A549 (cell line): Measurements from ENCODE around the gene ANO2. TPM values are rescaled to one million over a fixed set of nuclear protein-coding genes. Genes with fewer than 3 reads are reported as not detected.

Source experiments
- ATAC-seq, 2 experiments: fragments of 200-7000 bp in 1 of 2; fragments of >200 bp in 1 of 2; cut with Nextera tagmentation in 1 of 2; cut with Tn5 transposase in 1 of 2; 3 replicates each; pipeline versions ENCODE4 v1.8.0 to v1.9.1; 2018 to 2020; ENCODE audit warnings: mild to moderate bottlenecking in 1 of 2, moderate library complexity in 1 of 2
- CTCF ChIA-PET: fragments of 300-600 bp; sonication (Branson Sonifier 250); formaldehyde crosslinking; extraction: SDS; loops from one replicate; lab custom pipeline; 2021; ENCODE audit warnings: antibody characterized with exemption, inconsistent platforms; lab: Yijun Ruan, JAX
- POLR2A ChIA-PET: fragments of 350-600 bp; formaldehyde crosslinking; extraction: SDS; loops from one replicate; lab custom pipeline; 2021; ENCODE audit warnings: antibody characterized with exemption, inconsistent platforms; lab: Yijun Ruan, JAX
- DNase-seq, 2 experiments: peaks; one replicate each; pipeline versions ENCODE4 v3.0.0 to v3.0.0-alpha.2; 2011 to 2016; ENCODE audit warnings: low read depth in 1 of 2, low spot score in 1 of 2
- FAIRE-seq: peaks from 2 replicates; lab custom pipeline; 2011; peaks lifted over from hg19 to GRCh38; lab: Jason Lieb, UNC
- H3K27ac ChIP-seq, 2 experiments: fragments of >200 bp; sonication (Bioruptor Twin); formaldehyde crosslinking; 3 replicates each; pipeline ENCODE4 v1.5.1; 2016 to 2017
- H3K4me1 ChIP-seq: fragments of >200 bp; sonication (Bioruptor Twin); formaldehyde crosslinking; 3 replicates; pipeline ENCODE4 v1.6.1; 2016
- H3K4me2 ChIP-seq: fragments of >200 bp; sonication (Bioruptor Twin); formaldehyde crosslinking; 3 replicates; pipeline ENCODE4 v1.6.1; 2016
- H3K4me3 ChIP-seq: fragments of >200 bp; sonication (Bioruptor Twin); formaldehyde crosslinking; 3 replicates; pipeline ENCODE4 v1.5.1; 2016
- H3K9me3 ChIP-seq: fragments of >200 bp; sonication (Bioruptor Twin); formaldehyde crosslinking; 3 replicates; pipeline ENCODE4 v1.6.1; 2016
- BHLHE40 ChIP-seq: IDR thresholded peaks from 2 replicates; pipeline ENCODE4 v1.6.1; 2012; ENCODE audit warnings: low read depth, low read length, inconsistent platforms
- CBX8 ChIP-seq: fragments of 200-600 bp; sonication (generic); IDR thresholded peaks from 2 replicates; pipeline ENCODE4 v1.6.1; 2016
- EHMT2 ChIP-seq: fragments of 200-600 bp; sonication (generic); IDR thresholded peaks from 2 replicates; pipeline ENCODE4 v1.6.1; 2016; ENCODE audit warnings: antibody characterized with exemption, low read depth, mild to moderate bottlenecking, moderate library complexity
- ESRRA ChIP-seq: fragments of 150-350 bp; IDR thresholded peaks from 2 replicates; pipeline ENCODE4 v1.6.1; 2014; ENCODE audit warnings: mild to moderate bottlenecking, low read length, borderline replicate concordance
- FOXS1 ChIP-seq: fragments of 250-450 bp; sonication (Bioruptor Pico); IDR thresholded peaks from 2 replicates; pipeline ENCODE4 v1.5.0; 2020; ENCODE audit warnings: mild to moderate bottlenecking, moderate library complexity
- GATA3 ChIP-seq: IDR thresholded peaks from 2 replicates; pipeline ENCODE4 v1.6.1; 2012; ENCODE audit warnings: borderline replicate concordance
- HEYL ChIP-seq: fragments of 250-450 bp; sonication (Bioruptor Pico); IDR thresholded peaks from 2 replicates; pipeline ENCODE4 v1.8.0; 2021; ENCODE audit warnings: mild to moderate bottlenecking, moderate library complexity
- HOXB13 ChIP-seq: fragments of 250-450 bp; sonication (Bioruptor Pico); IDR thresholded peaks from 2 replicates; pipeline ENCODE4 v1.5.0; 2020; ENCODE audit warnings: low read depth, mild to moderate bottlenecking, moderate library complexity
- JUNB ChIP-seq: fragments of >200 bp; sonication (Bioruptor Twin); formaldehyde crosslinking; IDR thresholded peaks from 2 replicates; pipeline ENCODE4 v1.6.1; 2016
- KDM1A ChIP-seq: fragments of 200-600 bp; sonication (generic); IDR thresholded peaks from 2 replicates; pipeline ENCODE4 v1.6.1; 2016; ENCODE audit warnings: low read depth, mild to moderate bottlenecking
- MAZ ChIP-seq: fragments of 150-350 bp; IDR thresholded peaks from 2 replicates; pipeline ENCODE4 v1.6.1; 2014; ENCODE audit warnings: antibody characterized with exemption, low read depth, low read length, borderline replicate concordance
- MYC ChIP-seq: IDR thresholded peaks from 2 replicates; pipeline ENCODE4 v1.6.1; 2012; ENCODE audit warnings: mild to moderate bottlenecking, inconsistent platforms, low read length, improper control_type of control experiment, borderline replicate concordance
- POLR2A ChIP-seq: IDR thresholded peaks from 2 replicates; pipeline ENCODE4 v1.6.1; 2012; ENCODE audit warnings: mild to moderate bottlenecking, low read length
- POLR2AphosphoS2 ChIP-seq: conservative IDR thresholded peaks from 2 replicates; pipeline ENCODE4 v1.6.1; 2012; ENCODE audit warnings: low read length, improper control_type of control experiment, inconsistent platforms
- RAD21 ChIP-seq, 2 experiments: fragments of >200 bp in 1 of 2; sonication (Bioruptor Twin) in 1 of 2; formaldehyde crosslinking in 1 of 2; IDR thresholded peaks in 1 of 2; conservative IDR thresholded peaks in 1 of 2; 2 replicates in 1 of 2; 3 replicates in 1 of 2; pipeline ENCODE4 v1.6.1; 2012 to 2018; ENCODE audit warnings: inconsistent platforms in 1 of 2
- RARB ChIP-seq: fragments of 250-450 bp; sonication (Bioruptor Pico); IDR thresholded peaks from 2 replicates; pipeline ENCODE4 v1.8.0; 2021; ENCODE audit warnings: mild to moderate bottlenecking, moderate library complexity
- RFX5 ChIP-seq: fragments of 450-650 bp; IDR thresholded peaks from 2 replicates; pipeline ENCODE4 v1.7.1; 2014; ENCODE audit warnings: antibody characterized with exemption, mild to moderate bottlenecking, moderate library complexity
- RNF2 ChIP-seq: fragments of 200-600 bp; sonication (generic); IDR thresholded peaks from 2 replicates; pipeline ENCODE4 v1.6.1; 2016; ENCODE audit warnings: low read depth, mild to moderate bottlenecking, antibody characterized with exemption, moderate library complexity, borderline replicate concordance
- SREBF2 ChIP-seq: fragments of 450-650 bp; IDR thresholded peaks from 2 replicates; pipeline ENCODE4 v1.6.1; 2014; ENCODE audit warnings: mild to moderate bottlenecking, moderate library complexity
- TFCP2L1 ChIP-seq: fragments of 250-450 bp; sonication (Bioruptor Pico); IDR thresholded peaks from 2 replicates; pipeline ENCODE4 v1.5.0; 2021; ENCODE audit warnings: mild to moderate bottlenecking
- ZC3H11A ChIP-seq: fragments of 450-650 bp; IDR thresholded peaks from 2 replicates; pipeline ENCODE4 v1.6.1; 2014; ENCODE audit warnings: antibody characterized with exemption, mild to moderate bottlenecking
- ZFP36 ChIP-seq: fragments of 450-650 bp; IDR thresholded peaks from 2 replicates; pipeline ENCODE4 v1.6.1; 2014; ENCODE audit warnings: borderline replicate concordance; ENCODE audit not compliant: partially characterized antibody
- ZNF302 ChIP-seq: fragments of 250-450 bp; sonication (Bioruptor Pico); IDR thresholded peaks from 2 replicates; pipeline ENCODE4 v1.9.0; 2021; ENCODE audit warnings: inconsistent platforms, mild to moderate bottlenecking, moderate library complexity
- ZSCAN20 ChIP-seq: fragments of 250-450 bp; sonication (Bioruptor Pico); IDR thresholded peaks from 2 replicates; pipeline ENCODE4 v1.8.0; 2022; ENCODE audit warnings: mild to moderate bottlenecking, moderate library complexity
- WGBS: methylation state at CpG from one replicate; pipeline ENCODE4 v1.1.6; 2017; ENCODE audit errors: missing lambda C conversion rate; 5-methylcytosine and 5-hydroxymethylcytosine counted together
- polyA plus RNA-seq, 4 experiments: library from polyadenylated mRNA; depleted of rRNA in 3 of 4; stranded (reverse); fragments of >200 nt; fragmentation: RNase III in 1 of 4; extraction: RNeasy Plus Mini Kit Qiagen cat#74134 plus additional on column Dnase treatment in 1 of 4; gene quantifications; 2 replicates in 3 of 4; 3 replicates in 1 of 4; pipeline ENCODE4 v1.2.3, GENCODE V29; 2011 to 2017
- TF ChIP-seq, protein P1 (sequence below): fragments of 450-650 bp; IDR thresholded peaks from 2 replicates; pipeline ENCODE4 v1.6.1; 2014; ENCODE audit warnings: antibody characterized with exemption
- TF ChIP-seq, protein P2 (sequence below): IDR thresholded peaks from 2 replicates; pipeline ENCODE4 v1.6.1; 2012
- TF ChIP-seq, protein P3 (sequence below): fragments of 150-350 bp; IDR thresholded peaks from 2 replicates; pipeline ENCODE4 v1.6.1; 2014; ENCODE audit warnings: low read depth, mild to moderate bottlenecking, low read length
- TF ChIP-seq, protein P4 (sequence below): fragments of 250-450 bp; sonication (Bioruptor Pico); IDR thresholded peaks from 2 replicates; pipeline ENCODE4 v1.5.0; 2021; ENCODE audit warnings: mild to moderate bottlenecking, moderate library complexity, borderline replicate concordance
- TF ChIP-seq, protein P5 (sequence below): fragments of >200 bp; sonication (Bioruptor Twin); formaldehyde crosslinking; IDR thresholded peaks from 2 replicates; pipeline ENCODE4 v1.6.1; 2016

Gene ANO2
- polyA plus RNA-seq, 2 of the 4 experiments (the other 2 are of a cell fraction) = not detected

DNA sequence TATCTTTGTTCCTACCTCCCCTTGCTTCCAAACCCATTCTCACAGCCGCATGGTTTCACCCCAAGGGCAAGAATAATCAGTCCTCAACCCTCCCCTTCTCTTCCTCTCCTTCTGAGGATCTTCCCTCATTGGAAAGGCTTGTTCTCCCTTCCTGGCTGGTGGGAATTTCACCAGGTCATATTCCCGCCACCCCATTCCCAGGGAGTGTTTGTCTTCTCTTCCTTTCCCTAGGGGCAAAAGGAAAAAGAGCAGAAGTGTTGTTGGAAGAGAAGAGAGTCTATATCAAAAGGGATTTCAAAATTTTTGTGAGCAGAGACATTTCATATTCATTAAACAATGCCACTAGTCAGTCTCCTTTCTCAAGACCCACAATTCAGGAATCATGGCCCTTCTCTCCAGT lies 176.9 kb downstream of the ANO2 start:
- no peaks in the 10 kb centered on the region for H3K9me3 ChIP-seq
- H3K4me2 ChIP-seq = no peak overlapping the region
- DNase-seq = no peak
- H3K4me3 ChIP-seq = no peak overlapping the region
- ChIA-PET POLR2A (no interaction called here), CTCF (no interaction called here)
- H3K4me1 ChIP-seq = no peaks in the 10 kb centered on the region
- no peak for FAIRE-seq
- TF ChIP-seq ZFP36 (no peak), BHLHE40 (no peak), RARB (CRISPR knock-in tag) (no peak), MYC (no peak), POLR2AphosphoS2 (no peak), ZC3H11A (no peak)
- no peak overlapping the region for H3K27ac ChIP-seq
- ATAC-seq = no peak
- 0% methylated on average over 2 of the region's 2 CpGs for WGBS

DNA sequence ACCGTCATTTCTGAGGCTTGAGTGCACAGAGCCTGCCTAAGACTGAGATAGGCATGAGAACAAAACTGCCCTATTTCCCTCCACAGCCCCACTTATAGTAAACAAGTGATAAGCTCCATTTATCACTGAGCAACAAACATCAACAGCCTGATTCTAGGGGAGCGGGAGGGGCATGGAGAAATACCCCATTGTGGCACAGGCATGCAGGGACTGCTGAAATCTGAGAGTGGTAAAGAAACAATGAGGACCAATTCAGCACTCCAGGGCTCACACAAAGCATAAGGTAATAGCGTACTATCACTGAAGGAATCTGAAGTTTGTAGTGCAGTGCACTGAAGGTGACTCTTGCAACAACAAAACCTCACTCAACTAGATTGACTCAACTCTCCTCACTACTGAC lies 186.7 kb downstream of the ANO2 start:
- ChIA-PET CTCF (interaction anchor here (1.9 kb wide), 1 partner anchor 14 kb away, joined by 6 read pairs; no protein-coding TSS in a partner anchor), POLR2A (no interaction called here)
- no peak overlapping the region for H3K27ac ChIP-seq
- no peak overlapping the region for H3K4me3 ChIP-seq
- 7% methylated on average over 3 of the region's 3 CpGs for WGBS
- no peak overlapping the region for H3K4me2 ChIP-seq
- FAIRE-seq = no peak
- H3K9me3 ChIP-seq = no peaks in the 10 kb centered on the region
- no peak for DNase-seq
- no peak for ATAC-seq
- TF ChIP-seq, protein P1, sequence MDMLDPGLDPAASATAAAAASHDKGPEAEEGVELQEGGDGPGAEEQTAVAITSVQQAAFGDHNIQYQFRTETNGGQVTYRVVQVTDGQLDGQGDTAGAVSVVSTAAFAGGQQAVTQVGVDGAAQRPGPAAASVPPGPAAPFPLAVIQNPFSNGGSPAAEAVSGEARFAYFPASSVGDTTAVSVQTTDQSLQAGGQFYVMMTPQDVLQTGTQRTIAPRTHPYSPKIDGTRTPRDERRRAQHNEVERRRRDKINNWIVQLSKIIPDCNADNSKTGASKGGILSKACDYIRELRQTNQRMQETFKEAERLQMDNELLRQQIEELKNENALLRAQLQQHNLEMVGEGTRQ = no peak
- TF ChIP-seq, protein P2, sequence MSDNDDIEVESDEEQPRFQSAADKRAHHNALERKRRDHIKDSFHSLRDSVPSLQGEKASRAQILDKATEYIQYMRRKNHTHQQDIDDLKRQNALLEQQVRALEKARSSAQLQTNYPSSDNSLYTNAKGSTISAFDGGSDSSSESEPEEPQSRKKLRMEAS = no peak
- TF ChIP-seq RNF2 (no peak), ESRRA (no peak), KDM1A (no peak), FOXS1 (CRISPR knock-in tag) (no peak), EHMT2 (no peak), RAD21 (conservative IDR thresholded peaks at IDR 0.05 in 1 of 2, IDR thresholded peaks at IDR 0.05 in 1 of 2) (no peak), RARB (CRISPR knock-in tag) (no peak)
- TF ChIP-seq, protein P3, sequence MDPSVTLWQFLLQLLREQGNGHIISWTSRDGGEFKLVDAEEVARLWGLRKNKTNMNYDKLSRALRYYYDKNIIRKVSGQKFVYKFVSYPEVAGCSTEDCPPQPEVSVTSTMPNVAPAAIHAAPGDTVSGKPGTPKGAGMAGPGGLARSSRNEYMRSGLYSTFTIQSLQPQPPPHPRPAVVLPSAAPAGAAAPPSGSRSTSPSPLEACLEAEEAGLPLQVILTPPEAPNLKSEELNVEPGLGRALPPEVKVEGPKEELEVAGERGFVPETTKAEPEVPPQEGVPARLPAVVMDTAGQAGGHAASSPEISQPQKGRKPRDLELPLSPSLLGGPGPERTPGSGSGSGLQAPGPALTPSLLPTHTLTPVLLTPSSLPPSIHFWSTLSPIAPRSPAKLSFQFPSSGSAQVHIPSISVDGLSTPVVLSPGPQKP = no peak
- no peaks in the 10 kb centered on the region for H3K4me1 ChIP-seq

DNA sequence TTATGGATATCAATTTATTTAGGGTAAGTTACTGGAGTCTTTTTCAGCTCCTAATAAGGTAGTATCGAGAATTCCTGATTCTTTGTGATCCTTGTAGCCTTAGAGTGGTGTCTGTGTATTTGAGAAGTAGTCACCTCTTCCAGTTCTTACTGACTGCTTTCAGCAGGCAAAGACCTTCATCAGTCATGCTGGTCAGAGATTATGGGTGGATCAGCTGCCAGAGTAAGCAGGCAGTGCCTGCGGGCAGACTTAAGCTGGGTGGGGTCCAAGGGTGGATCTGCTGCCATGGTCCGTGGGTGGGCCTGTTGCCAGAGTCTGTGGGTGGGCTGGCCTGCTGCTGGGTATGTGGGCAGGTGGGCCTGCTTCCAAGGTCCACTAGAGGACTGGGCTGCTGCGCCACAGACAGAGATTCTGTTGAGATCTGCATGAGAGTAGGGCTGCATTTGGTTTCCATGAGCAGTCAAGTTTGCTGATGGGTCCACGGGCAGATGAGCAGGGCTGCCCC lies 188.7 kb downstream of the ANO2 start:
- H3K9me3 ChIP-seq = no peaks in the 10 kb centered on the region
- ATAC-seq (no peak), DNase-seq (no peak), FAIRE-seq (no peak)
- H3K27ac ChIP-seq = no peak overlapping the region
- H3K4me2 ChIP-seq = no peak overlapping the region
- POLR2A ChIA-PET = no interaction called here
- no peaks in the 10 kb centered on the region for H3K4me1 ChIP-seq
- no peak for TF ChIP-seq TFCP2L1 (CRISPR knock-in tag)
- no peak for TF ChIP-seq RNF2
- CTCF ChIA-PET = interaction anchor here (0.9 kb wide), 1 partner anchor 11 kb away, joined by 3 read pairs; no protein-coding TSS in a partner anchor
- WGBS = 5% methylated on average over 4 of the region's 5 CpGs
- H3K4me3 ChIP-seq = no peak overlapping the region

DNA sequence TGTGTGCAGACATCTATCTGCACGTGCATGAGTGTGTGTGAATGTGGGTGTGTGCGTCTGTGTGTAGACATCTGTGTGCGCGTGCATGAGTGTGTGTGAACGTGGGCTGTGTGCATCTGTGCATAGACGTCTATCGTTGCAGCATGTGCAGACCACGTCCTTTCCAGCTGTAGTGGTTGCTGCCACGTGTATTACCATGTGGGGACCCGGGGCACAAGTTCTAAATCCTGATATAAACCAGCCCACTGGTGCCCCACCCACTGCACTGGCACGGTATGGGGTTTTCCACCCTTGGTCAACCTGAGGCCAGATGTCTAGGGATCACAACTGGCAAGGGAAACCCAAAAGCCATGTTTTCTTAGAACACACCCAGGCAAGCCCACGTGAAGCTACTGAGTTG lies 197.0 kb downstream of the ANO2 start:
- ATAC-seq (no peak), FAIRE-seq (no peak), DNase-seq (no peak)
- Histone ChIP-seq H3K4me2 (no peak overlapping the region), H3K27ac (no peak overlapping the region), H3K9me3 (no peaks in the 10 kb centered on the region), H3K4me3 (no peak overlapping the region), H3K4me1 (no peaks in the 10 kb centered on the region)
- ChIA-PET POLR2A (no interaction called here), CTCF (no interaction called here)
- 26% methylated on average over 12 of the region's 12 CpGs for WGBS
- TF ChIP-seq POLR2AphosphoS2 (no peak), ESRRA (no peak), GATA3 (no peak), MAZ (no peak), ZFP36 (no peak), POLR2A (no peak), HOXB13 (CRISPR knock-in tag) (no peak), TFCP2L1 (CRISPR knock-in tag) (no peak), ZNF302 (no peak), CBX8 (no peak), RFX5 (no peak), SREBF2 (no peak), JUNB (no peak), HEYL (CRISPR knock-in tag) (no peak), ZSCAN20 (CRISPR knock-in tag) (no peak), MYC (no peak)
- TF ChIP-seq, protein P4, sequence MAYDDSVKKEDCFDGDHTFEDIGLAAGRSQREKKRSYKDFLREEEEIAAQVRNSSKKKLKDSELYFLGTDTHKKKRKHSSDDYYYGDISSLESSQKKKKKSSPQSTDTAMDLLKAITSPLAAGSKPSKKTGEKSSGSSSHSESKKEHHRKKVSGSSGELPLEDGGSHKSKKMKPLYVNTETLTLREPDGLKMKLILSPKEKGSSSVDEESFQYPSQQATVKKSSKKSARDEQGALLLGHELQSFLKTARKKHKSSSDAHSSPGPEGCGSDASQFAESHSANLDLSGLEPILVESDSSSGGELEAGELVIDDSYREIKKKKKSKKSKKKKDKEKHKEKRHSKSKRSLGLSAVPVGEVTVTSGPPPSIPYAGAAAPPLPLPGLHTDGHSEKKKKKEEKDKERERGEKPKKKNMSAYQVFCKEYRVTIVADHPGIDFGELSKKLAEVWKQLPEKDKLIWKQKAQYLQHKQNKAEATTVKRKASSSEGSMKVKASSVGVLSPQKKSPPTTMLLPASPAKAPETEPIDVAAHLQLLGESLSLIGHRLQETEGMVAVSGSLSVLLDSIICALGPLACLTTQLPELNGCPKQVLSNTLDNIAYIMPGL = no peak
- TF ChIP-seq, protein P5, sequence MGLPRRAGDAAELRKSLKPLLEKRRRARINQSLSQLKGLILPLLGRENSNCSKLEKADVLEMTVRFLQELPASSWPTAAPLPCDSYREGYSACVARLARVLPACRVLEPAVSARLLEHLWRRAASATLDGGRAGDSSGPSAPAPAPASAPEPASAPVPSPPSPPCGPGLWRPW = no peak
